ENCODE measurements around the gene PEA15.

The PEA15 gene

GRCh38 chr1:160179336-160179735 lies 25.8 kb upstream of the PEA15 start:
- DNase-seq (ENCODE audit: low read depth, low spot score) = no peak

DNA sequence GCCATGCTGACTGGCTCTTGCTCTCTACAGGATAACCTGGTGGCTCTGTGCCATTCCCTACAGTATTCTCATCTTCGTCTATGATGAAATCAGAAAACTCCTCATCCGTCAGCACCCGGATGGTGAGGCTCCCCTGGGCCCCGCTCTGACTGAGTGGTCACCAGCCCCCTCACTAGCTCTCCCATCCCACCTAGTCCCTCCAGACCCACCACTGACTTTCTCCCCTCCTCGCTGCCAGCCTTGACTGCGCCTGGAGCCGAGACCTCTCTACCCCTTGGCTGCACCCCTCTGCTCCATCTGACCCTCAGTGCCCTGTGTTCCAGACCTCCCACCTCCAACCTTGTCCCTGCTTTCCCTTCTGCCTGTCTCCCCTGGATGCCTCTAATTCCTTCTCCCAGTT lies 18.9 kb upstream of the PEA15 start:
- no peak for DNase-seq (ENCODE audit: low read depth, low spot score)

DNA sequence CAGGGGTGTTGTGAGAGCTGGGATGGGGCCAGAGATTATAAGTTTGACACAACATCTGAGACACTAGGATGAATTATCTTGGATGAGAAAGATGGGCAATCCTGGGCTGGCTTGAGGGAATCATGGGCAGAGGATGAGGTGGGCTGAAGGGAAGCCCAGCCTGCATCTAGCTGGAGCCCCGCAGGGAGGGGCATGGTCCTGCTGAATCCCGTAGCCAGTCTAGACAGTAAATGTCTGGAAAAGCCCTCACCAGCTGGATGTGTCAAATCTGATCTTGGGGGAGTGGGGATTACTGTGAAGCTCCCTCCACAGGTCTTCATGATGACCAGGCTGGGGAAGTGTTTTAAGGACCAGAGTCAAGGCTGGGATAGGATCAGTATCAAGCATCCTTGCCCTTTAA lies 18.5 kb upstream of the PEA15 start:
- no peak for DNase-seq (ENCODE audit: low read depth, low spot score)

- no peak for DNase-seq (ENCODE audit: low read depth, low spot score)
Measured at GRCh38 chr1:160187407-160187806, 17.8 kb upstream of the PEA15 start.

GRCh38 chr1:160188341-160188740 lies 16.8 kb upstream of the PEA15 start:
- DNase-seq (ENCODE audit: low read depth, low spot score) = no peak

DNA sequence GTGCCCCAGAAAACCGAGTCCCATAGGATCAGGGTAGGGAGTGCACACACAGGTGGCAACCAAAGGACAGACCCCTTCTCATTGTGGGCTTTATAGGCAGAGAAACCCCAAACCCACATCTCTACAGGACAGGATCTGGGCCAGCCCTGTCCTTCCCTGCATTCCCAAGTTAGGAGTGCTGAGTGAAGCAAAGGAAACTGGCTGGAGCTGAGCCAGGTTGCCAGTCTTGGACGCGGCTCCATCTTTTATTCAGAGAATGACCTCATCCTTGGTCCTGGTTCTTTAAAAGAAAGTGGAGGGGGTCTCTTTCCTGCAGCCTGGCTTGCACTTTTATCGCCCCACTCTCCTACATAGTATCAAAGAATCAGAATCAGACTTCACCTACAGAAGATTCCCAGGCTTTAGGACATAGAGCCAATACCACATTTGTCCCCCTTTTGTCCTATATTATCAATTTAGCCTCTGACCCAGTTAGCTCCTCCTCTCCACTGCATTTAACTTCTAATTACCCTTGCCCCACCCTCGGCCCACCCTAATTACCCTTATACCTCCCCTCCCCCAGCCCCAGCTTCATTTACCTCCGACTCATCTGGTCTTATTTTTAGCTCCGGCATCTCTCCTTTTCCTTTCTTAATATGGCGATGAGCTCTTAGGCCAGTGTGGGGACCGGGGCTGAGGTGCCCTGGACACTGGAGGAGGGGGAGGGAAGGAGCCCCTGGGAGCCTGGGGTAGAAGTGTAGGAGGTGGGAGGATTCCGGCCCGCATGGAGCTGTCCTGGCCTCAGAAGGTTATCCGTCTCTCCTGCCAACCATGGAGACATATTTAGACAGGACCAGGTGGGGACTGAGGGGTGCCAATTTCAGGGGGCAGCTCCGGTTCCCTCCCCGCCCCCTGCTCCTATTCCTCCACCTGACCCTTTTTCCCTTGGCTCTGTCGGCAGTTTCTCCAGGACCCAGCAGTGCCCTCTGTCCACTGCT lies 15.2 kb upstream of the PEA15 start, which contains the start of gene CASQ1:
Gene CASQ1 (plus strand): TSS at position 927 of the 977 bp plus-strand sequence. CDS start 177 bp downstream, outside the sequence.
- no peak for DNase-seq (ENCODE audit: low read depth, low spot score)

- no peak for DNase-seq (ENCODE audit: low read depth, low spot score)
Measured at GRCh38 chr1:160191756-160192155, 13.4 kb upstream of the PEA15 start.

DNA sequence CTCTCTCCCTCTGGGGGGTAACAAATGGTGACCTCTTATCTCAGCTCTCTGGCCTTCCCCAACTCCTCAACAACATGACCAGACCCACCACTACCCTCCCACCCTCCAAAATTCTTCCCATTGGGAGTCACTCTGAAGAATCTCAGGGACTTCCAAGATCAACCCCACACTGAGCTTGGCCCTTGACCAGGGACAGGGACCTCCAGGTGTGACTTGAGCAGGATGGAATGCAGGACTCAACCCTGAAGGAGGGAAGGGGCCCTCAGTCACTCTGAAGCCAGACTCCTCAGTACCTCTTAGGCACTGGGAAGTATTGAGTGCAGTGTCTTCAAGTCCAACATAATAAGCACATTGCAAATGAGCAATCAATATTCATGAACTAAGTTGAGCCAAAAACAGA lies 12.9 kb upstream of the PEA15 start:
- DNase-seq (ENCODE audit: low read depth, low spot score) = no peak

DNA sequence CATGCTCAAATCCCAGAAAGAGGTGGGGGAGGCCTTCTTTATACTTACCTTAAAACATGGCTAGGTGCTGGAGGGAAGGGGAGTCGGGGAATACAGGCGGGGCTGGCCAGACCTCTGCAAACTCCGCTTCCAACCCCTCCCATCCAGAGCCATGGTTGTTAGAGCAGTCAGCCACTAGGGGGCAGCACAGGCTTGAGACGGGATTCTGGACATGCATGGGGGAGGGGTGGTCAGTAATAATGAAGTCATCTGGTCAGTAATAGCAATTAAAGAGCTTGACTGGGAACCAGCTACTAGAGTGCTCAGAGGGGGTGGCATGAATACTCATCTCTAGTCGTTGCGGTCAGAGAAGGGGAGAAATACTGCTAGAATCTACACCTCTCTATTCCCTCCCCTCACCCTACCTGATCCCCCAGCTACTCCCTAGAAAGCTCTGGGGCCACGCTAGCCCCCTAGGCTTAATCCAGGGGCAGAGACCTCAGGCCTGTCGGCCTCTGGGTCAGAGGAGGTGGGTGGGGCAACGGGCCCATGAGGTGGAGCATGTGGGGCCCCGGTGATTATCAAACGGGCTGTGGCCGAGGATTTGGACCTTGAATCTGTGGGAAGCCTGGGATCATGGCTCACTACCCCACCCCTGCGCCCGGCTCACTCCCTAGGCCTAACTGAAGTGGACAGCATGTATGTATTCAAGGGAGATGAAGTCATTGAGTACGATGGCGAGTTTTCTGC lies 11.9 kb upstream of the PEA15 start:
- peak; percentile 41 for DNase-seq (ENCODE audit: low read depth, low spot score)

- no peak for DNase-seq (ENCODE audit: low read depth, low spot score)
Measured at GRCh38 chr1:160193832-160194736, 11.1 kb upstream of the PEA15 start.

GRCh38 chr1:160194737-160195059 lies 10.5 kb upstream of the PEA15 start:
- no peak for DNase-seq (ENCODE audit: low read depth, low spot score)

DNA sequence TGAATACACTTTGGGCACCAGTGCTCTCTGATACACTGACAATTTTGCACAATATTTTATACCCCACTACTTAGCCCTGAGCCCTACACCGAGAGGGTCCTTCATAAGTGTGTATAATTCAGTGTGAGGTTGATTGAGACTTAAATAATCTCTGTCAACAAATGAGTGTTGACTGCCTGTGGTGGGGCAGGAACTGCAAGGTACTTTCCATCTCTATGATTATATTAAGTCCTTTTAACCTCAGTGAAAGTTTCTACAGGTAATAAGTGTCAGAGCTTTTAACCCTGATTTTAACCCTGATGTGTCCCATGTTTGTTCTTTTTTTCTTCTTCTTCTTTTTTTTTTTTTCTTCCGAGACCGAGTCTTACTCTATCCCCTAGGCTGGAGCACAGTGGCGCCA lies 9.0 kb upstream of the PEA15 start:
- DNase-seq (ENCODE audit: low read depth, low spot score) = no peak

DNA sequence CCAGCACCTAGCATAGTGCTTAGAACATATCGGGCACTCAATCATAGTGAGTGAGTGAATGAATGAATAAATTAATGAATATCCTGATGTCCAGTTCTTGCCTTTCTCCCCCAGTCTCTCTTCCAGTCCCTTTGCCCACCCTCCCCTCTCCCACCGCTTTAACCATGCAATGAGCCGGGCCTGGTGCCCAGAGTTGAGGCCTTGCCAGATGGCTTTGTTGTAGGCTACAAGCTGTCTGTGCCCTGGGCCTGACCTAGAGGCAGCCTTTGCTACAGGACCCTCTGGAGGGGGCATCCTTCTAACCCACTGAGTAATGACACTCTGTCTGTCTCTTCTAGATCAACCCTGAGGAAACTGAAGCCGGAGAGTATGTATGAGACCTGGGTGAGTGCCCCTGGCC lies 8.0 kb upstream of the PEA15 start:
- DNase-seq (ENCODE audit: low read depth, low spot score) = no peak

- no peak for DNase-seq (ENCODE audit: low read depth, low spot score)
Measured at GRCh38 chr1:160200786-160201185, 4.4 kb upstream of the PEA15 start.

GRCh38 chr1:160204526-160205241 lies 500 bp upstream of the PEA15 start:
- no peak for DNase-seq (ENCODE audit: low read depth, low spot score)

- no peak for DNase-seq (ENCODE audit: low read depth, low spot score)
Measured at GRCh38 chr1:160206036-160206389, 829 bp downstream of the PEA15 start.

DNA sequence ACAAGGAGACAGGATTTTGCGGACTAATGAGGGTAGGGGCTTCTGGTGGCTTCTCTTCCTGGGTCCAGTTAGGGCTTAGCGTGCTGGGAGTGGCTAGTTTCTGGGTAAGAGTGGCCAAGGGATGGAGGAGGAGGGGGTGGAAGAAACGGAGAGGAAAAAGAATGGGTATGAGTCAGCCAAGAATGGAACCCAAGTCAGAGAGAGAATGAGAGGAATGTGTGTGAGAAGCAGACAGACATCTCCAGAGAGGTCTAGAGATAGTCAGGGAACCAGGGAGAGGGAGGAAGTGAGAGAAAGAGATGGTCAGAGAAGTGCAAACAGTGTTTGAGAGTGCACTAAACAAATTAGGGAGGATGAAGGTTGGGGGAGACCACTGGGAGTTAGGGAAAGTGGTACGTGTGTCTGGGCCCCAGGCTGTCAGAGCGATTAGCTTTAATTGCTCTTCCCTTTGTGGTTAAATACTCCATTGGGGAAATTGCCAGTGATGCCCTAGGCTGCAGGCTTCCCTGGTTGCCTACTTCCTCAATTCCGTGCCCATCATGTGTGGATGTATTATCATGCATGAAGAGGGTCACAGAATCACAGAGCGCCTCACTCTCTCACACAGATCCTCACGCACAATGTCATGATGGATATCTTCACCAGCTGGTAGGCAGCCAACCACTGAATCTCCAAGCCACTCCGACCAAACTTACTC lies 1.4 kb downstream of the PEA15 start:
- no peak for DNase-seq (ENCODE audit: low read depth, low spot score)

- no peak for DNase-seq (ENCODE audit: low read depth, low spot score)
Measured at GRCh38 chr1:160207118-160207650, 2.0 kb downstream of the PEA15 start.

DNA sequence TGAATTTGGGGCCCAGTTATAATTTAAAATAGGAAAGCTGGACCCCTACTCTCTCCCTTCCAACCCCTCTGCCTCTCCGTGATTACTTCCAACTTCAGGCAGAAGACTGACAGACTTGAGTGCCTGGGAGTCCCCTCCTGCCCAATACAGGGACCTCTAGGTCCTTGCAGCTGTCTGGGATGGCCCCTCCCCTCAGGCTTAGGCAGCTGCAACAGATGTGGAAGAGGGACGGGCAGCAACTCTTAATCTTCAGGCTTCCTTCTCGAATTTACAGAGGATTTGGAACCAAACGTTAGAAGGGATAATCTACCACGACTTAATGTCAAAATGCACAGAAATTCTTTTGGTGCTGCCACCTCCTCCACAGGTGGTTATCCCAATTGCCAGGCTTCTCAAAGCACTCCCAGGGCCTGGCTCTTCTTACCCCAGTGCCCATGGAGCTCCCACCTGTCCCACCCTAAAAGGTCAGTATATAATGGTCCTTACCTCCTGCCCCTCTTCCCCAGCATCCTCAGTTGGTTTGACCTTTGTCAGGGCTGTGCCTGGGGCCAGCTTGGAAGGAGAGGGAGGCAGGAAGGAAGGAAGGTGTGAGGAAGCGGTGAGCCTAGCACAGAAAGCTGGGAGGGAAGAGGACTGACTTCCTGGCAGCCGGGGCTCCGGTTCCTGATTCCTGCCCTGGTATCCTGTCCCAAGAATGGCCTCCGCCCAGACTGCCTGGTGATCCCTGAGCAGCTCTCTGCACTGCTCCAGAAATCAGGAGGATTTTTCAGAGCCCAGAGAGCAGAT lies 2.8 kb downstream of the PEA15 start:
- no peak for DNase-seq (ENCODE audit: low read depth, low spot score)
